ENCODE measurements around the gene ACSS3. TPM values are rescaled to one million over a fixed set of nuclear protein-coding genes. Genes with fewer than 3 reads are reported as not detected.

Gene ACSS3
- total RNA-seq, 1 donor from 2014 or later: 7.7 TPM

DNA sequence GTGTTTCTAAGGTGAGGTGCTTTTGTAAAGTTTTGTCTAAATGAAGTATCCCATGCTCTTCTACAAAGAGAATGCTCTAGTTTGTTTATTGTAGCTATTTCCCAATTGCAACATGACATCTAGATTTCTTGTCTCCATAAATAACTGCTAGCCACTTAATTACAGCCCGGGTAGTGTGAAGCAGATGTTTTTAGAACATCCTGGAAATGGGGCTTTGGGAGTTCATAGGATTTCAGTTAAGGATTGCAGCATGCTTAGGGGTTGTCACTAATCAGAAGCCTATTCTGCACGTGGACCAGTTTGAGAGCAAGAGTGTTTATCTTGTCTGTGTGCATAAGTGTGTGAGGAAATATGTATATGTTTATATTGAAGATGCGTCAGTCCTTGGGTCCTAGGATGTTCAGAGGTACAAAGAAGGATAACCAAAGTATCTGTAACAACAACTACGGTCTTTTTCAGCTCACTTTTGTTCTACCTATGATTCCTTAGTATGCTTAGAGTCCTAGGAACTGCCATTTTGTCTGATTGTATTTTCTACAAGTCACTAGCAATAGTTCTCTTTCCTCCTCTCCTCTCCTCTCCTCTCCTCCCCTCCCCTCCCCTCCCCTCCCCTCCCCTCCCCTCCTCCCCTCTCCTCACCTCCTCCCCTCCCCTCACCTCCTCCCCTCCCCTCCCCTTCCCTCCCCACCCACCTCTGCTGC is 135.3 kb downstream of the ACSS3 start:
- DNase-seq (ENCODE audit: extremely low read depth, low read depth, low spot score): no peak

DNA sequence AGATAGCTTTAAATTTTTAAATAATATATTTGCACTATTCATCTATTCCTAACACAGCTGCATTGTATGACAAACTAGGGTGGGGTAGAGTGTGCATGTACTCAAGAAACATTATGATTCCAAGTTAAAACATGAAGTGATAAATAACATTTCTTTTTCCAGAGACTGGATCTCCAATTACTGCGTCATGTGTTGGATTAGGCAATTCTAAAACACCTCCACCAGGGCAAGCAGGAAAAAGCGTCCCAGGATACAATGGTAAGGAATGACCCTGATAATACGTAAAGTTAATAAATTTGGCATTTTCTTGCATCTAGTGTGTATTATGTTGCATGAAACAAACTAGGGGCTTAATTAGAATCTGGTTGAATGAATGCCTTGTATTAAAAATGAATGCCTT is 138.9 kb downstream of the ACSS3 start:
- no peak for DNase-seq (ENCODE audit: extremely low read depth, low read depth, low spot score)

DNA sequence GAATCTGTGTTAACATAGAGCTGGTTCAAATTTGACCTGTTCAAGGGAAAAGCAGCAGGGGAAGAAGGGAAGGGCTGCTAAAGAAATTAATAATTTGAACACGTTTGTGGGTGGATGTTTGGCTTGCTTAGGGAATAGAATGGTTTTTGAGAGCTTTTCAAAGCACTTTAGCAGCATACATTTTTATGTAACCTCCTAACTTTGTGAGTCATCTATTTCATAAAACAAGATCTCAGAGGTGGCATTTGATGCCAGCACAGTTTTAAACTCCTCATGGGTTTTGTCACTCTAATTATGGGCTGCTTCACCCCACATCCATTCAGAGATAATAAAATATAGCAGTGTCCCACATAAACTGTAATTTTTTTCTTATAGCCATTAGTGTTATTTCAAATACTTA is 143.8 kb downstream of the ACSS3 start:
- DNase-seq (ENCODE audit: extremely low read depth, low read depth, low spot score): no peak

DNA sequence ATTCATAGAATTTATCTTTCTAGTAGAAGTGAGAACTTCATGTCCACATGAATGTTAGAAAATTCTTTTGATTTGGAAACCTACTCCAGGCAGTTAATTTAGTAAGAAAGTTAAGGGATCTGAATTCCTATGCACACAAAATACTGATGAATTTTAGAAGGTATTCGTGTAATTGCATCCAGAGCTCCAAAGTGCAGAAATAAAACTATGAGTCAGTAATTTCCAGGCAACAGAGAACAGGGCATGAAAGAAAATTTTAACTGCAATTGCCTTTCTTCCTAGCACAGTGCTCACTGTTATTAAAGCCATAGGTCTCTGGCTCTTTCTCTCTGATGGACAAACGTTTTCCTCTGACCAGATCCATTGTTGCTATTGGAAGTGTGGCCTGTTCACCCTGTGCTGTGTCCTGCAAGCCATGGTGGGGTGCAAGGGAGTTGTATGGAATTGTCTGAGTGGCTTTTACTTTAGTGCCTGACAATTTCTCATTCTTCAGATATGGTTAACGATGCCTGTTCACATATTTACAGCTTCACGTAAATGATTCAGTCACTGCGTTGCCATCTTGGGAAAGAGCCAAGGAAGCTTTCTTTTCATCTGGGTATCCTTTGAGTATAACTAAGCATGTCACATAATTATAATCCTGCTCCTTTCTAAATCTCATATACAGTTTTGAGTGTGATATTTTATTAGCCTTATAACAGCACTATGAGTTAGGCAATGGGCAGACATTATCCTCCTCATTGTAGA is 145.1 kb downstream of the ACSS3 start:
- DNase-seq (ENCODE audit: extremely low read depth, low read depth, low spot score): no peak

DNA sequence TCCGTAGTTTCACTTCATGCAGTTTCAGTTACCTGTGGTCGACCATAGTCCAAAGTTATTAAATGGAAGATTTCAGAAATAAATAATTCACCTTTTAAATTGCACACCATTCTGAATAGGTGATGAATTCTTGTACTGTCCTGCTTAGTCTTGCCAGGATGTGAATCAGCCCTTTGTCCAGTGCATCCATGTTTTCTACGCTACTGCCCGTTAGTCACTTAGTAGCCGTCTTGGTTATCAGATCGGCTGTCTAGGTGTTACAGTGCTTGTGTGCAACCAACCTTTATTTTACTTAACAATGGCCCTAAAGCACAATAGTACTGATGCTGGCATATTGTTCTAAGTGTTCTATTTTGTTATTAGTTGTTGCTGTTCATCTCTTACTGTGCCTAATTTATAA is 146.7 kb downstream of the ACSS3 start:
- no peak for DNase-seq (ENCODE audit: extremely low read depth, low read depth, low spot score)

DNA sequence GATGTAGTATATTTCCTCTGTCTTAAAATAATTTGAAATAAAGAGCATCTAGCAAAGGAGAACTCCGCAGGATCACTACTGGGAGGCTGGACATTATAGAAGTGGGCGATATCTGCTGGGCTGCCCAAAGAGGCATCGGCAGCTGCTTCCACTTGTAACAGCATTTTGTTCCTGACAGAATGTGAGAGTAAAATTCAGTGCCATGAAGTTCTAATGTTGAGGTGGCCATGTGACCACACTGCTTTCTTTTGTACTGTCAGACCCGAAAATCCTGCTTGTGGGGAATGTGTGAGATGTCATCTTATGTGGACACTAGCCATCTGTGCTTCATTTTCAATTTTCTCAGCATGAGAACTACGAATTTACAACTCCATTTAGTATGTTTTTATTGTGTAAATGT is 151.9 kb downstream of the ACSS3 start:
- DNase-seq (ENCODE audit: extremely low read depth, low read depth, low spot score): no peak

DNA sequence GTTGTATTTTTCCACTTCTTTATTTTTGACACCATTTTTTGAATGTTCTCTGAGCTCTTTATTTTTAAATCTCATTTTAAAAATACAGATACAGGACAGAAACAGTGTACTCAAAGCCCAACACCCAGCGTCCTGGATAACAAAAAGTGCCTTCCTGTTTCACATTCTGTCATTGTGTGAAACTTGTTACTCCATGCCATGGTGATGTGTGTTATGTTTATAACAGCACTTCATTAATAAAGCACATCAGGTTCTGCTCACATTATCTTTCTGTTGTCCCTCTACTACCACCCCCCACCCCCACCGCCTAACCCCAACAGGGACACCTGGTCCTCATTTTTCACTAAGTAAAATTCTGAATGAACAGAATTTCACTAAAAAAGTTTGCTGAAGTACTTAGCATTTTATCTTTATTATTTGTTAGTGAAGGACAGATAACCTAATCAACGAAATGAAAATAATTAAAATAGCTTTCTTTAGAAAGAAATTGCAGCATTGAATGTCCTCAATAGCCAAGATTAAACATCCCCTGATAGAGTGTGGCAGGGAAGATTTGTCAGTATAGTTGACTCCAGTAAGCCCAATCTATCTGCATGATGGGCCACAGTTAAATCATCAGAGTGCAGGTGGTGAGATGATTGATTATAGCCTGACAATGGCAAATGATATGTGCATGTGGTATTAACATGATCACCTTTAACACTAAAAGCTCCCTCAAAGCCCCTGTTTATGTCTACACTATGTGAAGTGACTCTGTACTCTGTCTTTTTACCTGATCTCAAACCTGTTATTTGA is 153.9 kb downstream of the ACSS3 start:
- DNase-seq (ENCODE audit: extremely low read depth, low read depth, low spot score): no peak

DNA sequence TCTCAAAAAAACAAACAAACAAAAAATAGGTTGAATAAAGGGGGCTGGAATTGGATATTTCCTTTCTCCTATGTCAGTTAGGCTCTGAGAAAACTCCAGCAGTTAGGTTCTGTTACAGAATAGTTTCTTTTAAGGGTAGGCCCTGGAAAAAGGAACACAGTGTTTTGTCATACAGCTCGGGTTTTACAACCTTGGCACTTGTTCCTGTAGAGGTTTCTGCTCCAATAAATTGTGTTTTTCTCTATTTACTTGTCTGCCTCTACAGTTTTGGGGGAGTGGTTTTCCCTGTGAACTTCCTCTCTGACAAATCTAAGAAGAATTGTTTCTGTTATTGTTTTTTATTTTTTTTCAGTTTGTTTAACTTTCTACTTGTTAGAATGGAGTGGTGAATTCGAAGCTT is 167.6 kb downstream of the ACSS3 start:
- DNase-seq (ENCODE audit: extremely low read depth, low read depth, low spot score): no peak

DNA sequence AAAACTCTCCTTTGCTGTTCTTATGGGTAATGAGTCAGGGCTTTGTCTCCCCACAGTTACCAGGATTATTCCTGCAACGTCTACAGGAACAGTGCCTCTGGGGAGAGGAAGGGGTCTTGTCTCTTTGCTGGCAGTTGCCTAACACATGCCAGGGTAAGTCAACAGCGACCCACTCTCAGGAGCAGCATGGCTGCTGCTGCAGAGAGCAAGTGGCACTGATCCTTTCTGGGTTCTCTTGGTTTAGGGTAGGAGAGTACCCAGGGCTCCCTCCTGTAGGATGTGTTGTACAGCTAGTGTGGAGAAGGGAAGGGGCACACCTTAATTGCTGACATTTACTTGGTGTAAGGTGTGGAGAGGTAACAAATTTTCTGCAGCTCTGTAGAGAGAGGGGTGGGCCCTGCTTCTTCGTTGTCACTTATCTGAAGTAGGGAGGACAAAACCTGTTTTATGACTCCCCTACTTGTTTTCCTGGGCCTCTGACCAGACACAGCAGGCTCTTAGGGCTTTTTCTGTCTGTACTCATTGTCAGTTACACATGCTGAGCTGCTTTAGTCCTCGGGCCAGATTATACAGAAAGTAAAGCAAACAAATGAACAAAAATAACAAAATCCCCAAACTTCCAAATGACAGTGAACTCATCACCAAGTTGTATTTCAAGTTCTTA is 168.2 kb downstream of the ACSS3 start:
- no peak for DNase-seq (ENCODE audit: extremely low read depth, low read depth, low spot score)

DNA sequence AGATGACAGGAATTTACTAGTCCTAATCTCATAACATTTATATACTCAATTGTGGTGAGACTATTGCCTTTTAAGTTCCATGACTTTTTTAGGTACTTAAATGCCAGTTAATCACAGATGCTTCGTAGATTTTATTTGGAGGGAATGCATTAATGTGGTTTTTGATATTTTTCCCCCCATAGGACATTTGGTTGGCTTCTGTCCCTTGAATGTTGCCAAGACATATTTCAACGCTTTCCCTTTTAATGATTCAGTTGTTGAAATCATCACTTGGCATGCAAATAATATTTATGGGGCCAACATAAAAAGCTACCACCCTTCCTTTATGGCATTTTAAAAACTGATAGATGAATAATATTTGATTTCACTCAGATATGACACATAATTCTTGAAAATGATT is 172.1 kb downstream of the ACSS3 start:
- no peak for DNase-seq (ENCODE audit: extremely low read depth, low read depth, low spot score)

DNA sequence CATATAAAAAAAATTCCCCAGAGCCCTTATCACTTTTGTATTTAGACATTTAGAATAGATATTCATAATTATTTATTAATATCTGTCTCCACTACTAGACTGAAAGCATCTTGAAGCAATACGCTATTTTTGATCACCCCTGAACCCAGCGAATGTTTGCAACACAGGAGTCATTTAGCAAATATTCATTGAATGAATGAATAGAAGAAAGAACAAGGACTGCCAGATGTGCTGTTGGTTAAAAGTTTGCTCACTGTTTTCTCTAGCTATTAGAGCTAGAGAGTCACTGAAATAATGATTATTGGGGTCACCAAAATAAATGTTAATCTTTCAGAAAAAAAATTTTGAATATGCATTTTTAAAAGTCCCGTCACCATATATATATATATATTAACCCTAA is 174.3 kb downstream of the ACSS3 start:
- no peak for DNase-seq (ENCODE audit: extremely low read depth, low read depth, low spot score)

DNA sequence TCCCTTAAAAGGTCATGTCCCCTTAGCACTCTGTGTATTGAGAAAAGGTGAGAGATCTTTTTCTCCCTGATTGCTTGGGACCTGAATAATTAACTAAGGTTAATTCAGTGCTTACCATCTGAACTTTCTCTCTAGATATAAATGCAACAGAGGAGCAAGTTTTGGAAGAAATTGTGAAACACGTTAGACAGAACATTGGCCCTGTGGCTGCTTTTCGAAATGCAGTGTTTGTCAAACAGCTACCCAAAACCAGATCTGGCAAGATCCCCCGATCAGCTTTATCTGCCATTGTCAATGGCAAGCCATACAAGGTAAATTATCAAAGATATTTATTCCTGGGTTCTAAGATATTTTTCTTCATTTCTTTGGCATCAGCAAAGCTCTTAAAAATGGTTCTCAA is 175.5 kb downstream of the ACSS3 start:
- no peak for DNase-seq (ENCODE audit: extremely low read depth, low read depth, low spot score)

DNA sequence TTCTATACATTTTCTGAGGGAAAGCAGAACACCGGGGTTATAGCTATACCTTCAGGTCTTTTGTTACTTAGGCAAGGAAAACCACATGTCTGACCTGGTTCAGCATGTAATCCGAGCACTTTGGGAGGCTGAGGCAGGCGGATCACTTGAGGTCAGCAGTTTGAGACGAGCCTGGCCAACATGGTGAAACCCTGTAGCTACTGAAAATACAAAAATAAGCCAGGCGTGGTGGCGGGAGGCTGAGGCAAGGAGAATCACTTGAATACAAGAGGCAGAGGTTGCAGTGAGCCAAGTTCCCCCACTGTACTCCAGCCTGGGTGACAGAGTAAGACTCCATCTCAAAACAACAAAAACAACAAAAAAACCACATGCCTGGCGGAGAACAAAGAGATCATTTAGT is 177.6 kb downstream of the ACSS3 start:
- no peak for DNase-seq (ENCODE audit: extremely low read depth, low read depth, low spot score)

DNA sequence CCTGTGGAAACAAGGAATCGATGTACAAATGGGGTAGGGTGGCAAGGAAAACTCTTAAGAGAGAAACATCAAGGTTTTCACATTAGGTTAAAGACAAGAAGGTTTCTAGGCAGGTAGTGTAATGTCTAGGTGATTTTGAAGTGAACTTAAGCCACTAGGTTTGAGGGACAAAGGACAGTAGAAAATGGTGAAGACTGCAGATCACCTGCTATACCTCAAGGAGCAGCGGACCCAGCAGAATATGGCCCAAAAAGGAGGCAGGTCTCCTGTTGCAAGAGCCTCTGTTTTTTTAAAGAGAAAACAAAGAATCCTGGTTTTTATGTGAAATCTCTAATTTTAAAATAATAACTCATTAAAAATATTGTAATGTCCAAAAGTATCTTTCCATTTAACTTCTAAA is 178.1 kb downstream of the ACSS3 start:
- DNase-seq (ENCODE audit: extremely low read depth, low read depth, low spot score): no peak

DNA sequence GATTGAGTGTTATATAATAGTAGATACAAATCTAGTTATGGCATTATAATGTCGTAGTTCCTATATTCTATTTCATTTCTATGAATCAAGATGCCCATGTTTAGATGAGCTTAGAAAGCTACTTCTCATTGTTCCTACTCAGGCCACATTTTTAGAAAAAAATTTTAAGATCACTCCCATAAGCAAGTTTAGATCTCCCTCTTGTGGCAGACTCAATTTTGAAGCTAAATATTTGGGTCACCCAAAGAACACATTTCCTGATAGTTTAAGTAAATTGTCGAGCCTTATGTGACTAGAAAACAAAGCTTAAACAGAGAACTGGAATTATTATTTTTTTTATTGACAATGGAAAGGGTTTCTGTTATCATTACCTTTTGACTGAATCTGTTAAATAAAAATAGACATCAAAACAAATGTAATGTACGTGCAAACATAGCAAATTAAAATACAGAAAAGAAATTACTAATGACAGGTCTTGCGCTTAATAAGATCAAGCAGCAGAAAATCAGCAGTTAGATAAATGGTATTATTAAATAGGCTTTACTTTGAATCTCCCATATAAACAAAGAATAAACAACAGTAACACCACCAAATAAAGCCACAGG is 180.2 kb downstream of the ACSS3 start:
- peak; percentile 54 for DNase-seq (ENCODE audit: extremely low read depth, low read depth, low spot score)

DNA sequence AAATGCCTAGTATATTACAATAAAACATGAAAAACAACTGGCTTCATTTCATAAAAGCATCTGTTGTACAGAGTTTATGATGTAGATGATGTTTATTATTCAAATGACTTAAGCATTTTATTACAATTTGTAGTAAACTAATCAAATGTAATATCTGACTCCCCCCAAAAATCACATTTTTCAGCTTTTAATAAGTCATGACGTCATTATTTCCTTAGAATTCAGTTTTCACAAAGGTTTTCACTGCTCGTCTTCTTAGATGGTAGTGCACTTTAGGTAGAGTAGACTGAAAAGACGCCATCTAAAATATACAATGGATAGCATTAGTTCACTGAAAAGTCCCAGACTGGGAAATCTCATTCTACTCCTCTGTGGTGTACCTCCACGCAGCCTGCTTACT is 181.5 kb downstream of the ACSS3 start:
- no peak for DNase-seq (ENCODE audit: extremely low read depth, low read depth, low spot score)

DNA sequence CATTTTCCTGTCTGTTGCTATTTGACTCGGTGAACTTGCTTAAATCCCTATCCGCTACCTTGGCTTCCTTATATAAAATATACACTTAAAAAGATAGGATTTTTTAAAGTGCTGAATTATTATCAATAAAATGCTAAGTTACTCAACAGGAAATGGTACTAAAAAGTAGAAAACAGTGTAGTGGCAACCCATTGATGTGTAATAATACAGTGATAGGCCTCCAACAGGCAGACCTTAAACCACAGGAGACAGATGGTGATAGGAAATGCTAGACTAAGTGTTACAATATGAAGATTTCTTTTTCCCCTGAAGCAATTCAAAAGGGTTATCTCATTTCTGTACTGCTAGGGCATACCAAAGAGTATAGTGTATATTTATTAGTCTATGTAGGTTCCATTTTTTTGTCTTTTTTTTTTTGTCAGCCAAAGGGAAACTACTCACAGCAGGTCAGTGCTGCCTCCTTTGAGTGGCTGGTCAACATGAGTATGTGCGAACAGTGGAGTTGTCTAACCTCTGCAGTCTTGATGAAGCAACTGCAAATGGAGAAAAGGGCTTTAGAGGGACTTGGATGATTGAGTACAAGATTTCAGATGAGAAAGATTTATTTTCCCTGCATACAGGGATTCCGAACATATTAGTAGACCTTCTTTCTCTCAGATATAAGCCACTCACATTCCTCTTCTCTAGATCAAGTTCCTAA is 183.8 kb downstream of the ACSS3 start:
- DNase-seq (ENCODE audit: extremely low read depth, low read depth, low spot score): no peak

DNA sequence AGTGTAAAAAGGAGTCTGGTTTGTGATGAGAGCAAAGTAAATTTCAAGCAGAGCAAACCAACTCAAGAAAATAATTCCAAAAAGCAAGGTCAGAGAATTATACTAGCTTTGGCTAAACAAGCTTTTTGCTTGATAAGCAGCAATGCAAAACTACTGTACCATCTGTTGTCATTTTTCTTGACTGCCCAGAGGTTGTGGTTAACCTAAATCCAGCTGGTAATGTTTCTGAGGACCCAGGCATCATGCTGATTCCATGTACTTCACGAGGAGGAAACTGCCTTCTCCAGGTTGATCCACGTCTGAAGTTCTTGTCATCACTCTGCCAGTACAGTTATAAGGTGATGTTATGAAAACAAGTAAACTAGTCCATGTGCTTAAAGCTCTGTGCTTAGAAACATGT is 185.2 kb downstream of the ACSS3 start:
- no peak for DNase-seq (ENCODE audit: extremely low read depth, low read depth, low spot score)

DNA sequence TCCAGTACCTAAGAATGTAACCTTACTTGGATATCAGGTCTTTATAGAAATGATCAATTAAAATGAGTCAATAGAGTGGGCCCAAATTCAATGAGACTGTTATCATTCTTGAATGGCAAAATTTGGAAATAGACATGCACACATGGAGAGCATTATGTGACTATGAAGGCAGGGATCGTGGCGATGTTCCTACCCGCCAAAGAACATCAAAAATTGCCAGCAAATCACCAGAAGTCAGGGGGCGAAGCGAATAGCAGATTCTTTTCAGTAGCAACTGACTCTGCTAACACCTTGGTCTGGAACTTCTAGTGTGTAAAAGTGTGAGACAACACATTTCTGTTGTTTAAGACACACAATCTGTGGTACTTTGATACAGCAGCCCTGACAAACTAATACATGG is 192.5 kb downstream of the ACSS3 start:
- no peak for DNase-seq (ENCODE audit: extremely low read depth, low read depth, low spot score)
